Left hindlimb (tissue), 1 donor: ENCODE results near the gene OAT.

Source experiments
- DNase-seq: peaks from one replicate; pipeline ENCODE4 v3.0.0-alpha.2; 2018

Gene OAT

DNA sequence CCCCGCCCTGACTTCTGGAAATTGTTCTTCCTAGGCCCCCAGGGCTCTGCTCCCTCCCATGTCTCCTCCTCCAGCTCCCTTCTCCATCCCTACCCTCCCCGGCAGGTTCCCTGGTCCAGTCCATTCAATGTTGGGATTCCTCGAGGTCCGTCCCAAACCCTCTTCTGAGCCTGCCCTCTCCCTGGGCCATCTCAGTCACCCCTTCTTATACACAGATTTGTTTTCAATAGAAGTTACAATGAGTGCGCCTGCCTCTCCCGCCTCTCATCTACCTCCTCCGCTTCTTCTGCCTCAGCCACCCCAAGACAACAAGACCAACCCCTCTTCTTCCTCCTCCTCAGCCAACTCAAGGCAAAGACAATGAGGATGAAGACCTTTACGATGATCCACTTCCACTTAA, 67.9 kb downstream of the OAT start:
- DNase-seq = peak; percentile 9

DNA sequence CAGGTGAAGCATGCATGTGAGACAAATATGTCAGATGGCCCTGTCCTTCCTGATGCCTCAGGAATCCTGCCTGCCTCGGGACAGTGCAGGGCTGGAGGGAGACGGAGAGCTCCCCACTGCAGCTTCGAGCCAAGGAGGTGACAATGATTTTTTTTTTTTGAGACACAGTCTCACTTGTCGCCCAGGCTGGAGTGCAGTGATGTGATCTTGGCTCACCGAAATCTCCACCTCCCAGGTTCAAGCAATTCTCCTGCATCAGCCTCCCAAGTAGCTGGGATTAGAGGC, 68.8 kb downstream of the OAT start:
- no peak for DNase-seq

DNA sequence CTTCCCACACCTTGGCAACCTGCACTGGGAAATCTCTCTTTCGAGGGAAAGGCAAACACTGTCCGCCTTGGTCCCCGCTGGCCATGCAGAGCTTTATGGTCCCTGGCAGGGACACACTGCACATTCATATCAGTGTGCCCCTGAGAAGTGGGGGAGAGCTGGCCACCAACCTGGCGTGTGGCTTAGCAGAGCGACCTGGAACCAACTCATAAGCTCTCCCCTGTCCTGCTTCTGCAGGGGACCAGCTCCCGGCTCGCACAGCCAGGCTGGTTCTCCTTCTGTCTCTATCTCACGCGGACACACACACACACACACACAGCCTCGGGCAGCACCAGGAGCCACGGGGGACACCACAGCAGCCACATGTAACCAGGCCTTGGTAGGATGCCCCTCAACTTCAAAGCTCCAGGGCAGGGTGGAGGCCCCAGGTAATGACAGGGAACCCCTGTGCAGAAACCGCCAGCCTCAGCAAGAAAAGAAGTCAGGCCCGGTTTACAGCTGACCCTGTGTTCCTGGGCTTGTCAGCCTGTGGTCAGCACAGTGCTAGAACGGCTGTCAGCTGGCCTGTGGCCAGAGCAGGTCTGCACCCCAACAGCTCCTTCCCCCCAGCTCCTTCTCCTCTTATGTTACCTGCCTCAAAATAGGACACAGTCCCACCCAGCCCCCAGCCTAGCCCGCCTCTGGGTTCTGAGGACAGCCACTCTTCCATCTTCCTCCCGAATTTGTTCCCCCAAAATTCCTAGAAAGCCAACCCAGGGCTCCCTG, 69.3 kb downstream of the OAT start:
- DNase-seq = peak; percentile 23

DNA sequence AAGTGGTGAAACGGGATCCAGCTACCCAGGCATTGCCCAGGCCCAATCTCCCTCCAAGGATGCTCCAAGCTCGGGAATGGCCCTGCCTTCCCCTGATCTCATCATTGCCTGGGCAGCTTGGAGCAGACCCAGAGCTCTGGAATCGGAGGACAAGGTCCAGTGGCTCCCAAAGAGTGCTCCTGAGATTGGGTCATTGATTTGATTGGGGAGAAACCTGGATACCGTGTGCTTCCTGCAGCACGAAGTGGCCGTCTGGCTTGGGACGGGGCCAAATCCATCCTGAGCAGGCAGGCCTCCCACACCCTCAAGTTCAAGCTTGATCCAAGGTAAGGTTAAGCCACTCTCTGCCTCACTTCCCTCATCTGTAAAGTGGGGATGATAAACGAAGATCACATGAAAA, 69.9 kb downstream of the OAT start:
- peak; percentile 3 for DNase-seq

DNA sequence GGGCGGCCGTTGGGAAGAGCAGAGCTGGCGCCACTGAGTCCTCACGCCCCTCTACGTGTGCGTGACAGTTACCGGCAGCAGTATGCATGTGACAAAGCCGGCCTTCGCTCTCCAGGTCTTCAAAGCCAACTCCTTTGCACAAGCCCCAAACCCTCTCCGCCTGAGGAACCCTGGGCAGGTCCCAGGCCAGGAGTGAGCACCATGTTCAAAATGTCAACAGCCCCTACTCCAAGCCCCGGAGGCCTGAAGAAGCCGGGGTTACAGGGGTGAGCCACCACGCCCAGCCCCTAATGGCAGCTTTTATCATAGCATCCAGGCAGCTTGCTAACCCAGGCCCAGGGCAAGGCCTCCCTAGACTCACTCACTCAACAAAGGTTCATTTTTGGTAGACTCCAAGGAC, 70.8 kb downstream of the OAT start:
- DNase-seq = peak; percentile 8
